GM21786 (cell line): Measurements from ENCODE around the gene LENG1.
A peak's percentile ranks its signal among the peaks of the same experiment; 100 is the strongest.
"Not testable (repeated sequence)": the region's sequence is repeated elsewhere in the genome, so short reads cannot be mapped to it uniquely, and the experiment has no call there.

Source experiments
- ATAC-seq: cut with Tn5 transposase; IDR thresholded peaks from one replicate; pipeline ENCODE4 v1.9.1; 2021; ENCODE audit not compliant: unreplicated experiment

The LENG1 gene

DNA sequence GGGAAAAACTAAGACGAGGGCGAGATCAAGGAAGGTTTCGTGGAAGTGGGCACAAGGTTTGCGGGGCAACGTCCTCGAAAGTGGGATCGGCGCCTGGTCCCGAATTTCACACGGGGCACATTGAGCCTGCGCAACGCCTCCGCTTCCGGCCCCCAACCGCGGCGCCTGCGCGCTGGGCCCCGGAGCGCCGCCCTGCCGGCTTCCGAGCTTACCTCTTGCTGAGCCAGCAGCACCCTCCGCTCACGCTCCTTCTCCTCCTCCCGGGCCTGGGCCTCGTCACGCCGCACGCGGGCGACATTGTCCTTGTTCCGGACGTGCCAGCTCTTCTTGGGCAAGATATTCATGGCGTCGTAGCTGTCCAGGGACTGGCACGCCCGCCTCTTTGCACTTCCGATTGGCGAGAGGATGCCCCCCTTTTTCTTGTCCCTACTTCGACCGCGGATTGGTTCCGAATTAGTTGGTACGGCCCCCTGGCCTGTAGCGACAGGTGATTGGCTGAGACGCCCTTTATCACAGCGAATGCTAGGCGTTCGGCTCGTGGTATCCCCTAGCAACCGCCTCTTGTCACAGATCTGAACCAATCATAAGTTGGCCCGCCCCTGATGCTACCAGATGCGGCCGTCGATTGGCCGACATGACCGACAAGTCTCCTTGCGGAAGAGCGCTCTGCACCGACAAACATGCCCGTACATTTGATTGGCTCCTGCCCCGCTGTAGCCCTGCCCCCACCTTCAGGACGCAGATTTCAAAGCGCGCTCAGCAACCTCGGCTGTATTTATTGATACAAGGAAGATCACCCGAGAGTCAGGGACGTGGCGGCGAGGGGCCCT is at the start of gene LENG1:
Gene LENG1 (minus strand): TSS at position 370 of the 830 bp plus-strand sequence. CDS start 26 bp downstream, at position 344.
- peak; percentile 90 for ATAC-seq

DNA sequence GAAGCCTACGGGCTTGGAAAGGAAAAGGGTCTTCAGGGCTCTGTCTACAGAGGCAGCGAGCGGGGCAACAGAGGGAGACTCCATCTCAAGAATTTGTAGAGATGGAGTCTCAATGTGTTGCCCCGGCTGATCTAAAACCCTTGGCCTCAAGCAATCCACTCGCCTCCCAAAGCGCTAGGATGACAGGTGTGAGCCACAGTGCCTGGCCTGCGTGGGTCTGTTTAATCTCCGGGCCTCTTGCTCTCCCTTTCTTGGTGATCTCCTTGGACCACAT is 49.2 kb upstream of the LENG1 start:
- no peak for ATAC-seq

DNA sequence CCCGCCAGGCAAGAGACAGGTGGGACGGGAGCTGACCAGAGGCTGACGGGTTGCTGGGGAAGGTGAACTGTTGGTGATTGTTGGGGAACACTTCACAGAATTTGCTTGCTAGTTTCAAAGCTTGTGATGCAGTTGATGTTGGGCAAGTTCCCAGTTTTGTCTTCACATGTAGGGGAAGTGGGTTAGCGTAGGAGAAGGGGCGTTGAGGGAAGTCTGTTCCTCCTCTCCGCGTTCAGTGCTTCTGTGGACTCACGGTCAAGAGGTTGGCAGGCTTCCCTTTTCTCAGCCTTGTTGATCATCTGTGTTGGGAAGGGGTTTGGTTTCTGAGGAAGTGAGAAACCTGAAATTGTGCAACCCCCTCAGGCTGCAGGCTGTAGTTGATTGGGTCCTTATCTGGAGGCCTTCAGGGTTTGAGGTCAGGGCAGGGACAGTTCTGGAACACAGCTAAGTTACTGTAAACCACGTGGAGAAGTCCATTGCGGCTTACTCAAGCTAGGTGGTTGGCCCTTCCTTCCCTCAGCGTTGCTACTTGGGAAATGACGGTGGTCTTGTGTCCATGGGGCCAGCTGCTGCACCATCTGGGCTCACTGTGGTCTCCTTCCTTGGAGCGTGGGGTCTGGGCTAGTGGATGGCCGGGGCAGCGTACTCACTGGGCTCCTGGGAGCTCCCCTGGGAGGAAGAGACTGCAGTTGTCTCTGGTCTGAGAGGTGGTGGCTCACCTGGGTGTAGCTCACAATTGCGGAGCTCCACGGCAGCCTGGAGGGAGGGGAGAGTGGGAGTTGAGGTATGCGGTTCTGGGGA is 48.7 kb upstream of the LENG1 start:
- peak; percentile 42 for ATAC-seq

DNA sequence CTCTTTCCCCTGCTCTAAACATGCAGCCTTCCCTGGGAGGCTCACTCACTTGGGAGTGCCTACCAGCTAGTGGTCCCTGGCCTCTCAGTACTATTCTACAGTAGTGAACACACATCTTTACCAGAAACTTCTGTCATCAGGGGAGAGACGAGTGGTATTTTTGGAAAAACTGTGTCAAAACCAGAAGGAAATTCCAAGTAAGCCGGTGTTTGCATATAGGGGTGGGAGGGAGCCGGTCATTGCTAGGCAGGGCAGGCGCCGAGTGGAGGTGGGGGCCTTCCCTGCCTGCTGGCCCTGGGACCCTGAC is 48.1 kb upstream of the LENG1 start:
- no peak for ATAC-seq

DNA sequence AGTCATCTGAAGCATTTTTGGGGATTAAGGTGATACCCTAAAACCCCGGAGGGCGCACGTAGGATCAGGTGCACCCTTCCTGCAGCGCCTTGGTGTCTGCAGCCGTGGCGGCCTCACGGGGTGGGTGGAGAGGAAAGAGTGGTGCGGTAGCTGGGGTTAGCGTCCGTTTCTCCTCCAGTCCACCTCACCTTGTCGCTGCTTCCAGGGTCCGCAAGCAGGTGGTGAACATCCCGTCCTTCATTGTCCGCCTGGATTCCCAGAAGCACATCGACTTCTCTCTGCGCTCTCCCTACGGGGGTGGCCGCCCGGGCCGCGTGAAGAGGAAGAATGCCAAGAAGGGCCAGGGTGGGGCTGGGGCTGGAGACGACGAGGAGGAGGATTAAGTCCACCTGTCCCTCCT is 47.7 kb upstream of the LENG1 start:
- ATAC-seq, result not testable (repeated sequence)

DNA sequence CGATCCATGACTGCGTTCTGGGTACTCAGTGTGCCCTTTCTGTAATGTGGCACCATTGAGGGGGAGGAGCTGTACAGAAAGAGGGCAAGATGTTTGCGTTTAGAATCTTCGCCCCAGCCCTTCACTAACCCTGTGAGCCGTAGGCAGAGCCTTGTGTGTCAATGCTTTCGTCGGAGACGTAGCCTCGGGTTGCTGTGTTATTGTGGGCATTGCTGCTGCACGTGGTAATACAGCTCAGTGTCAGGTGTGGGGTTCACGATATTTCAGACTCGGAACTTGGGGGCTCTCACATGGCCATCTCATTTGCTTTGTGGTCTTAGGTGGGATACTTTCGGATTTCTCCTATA is 47.3 kb upstream of the LENG1 start:
- no peak for ATAC-seq

DNA sequence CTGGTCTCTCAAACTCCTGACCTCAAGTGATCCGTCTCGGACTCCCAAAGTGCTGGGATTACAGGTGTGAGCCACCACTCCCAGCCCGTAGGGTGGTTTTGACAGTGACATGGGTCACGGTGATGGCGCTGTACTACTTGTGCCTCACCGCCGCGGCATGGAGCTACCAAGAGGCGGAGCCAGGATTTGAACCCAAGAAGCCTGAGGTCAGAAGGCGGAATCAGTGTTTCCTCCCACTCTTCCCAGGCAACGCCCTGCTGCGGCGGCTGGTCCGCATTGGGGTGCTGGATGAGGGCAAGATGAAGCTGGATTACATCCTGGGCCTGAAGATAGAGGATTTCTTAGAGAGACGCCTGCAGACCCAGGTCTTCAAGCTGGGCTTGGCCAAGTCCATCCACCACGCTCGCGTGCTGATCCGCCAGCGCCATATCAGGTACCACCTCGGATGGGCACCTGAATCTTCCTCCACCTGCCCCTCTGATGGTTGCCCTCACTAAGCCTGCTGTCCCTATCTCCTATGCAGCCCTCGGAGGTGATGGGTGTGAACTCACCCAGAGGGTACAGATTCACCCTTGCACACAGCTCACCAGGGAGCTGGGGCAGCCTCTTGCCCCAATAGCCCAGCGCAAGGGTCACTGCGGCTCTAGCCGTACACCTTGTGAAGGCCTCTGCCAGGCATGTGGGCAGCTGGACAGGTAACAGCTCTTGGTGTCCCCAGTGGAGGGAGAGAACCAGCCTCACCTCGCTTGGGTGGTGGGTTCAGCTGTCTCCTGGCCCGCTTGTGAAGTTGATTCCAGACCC is 46.7 kb upstream of the LENG1 start:
- ATAC-seq, result no peak

DNA sequence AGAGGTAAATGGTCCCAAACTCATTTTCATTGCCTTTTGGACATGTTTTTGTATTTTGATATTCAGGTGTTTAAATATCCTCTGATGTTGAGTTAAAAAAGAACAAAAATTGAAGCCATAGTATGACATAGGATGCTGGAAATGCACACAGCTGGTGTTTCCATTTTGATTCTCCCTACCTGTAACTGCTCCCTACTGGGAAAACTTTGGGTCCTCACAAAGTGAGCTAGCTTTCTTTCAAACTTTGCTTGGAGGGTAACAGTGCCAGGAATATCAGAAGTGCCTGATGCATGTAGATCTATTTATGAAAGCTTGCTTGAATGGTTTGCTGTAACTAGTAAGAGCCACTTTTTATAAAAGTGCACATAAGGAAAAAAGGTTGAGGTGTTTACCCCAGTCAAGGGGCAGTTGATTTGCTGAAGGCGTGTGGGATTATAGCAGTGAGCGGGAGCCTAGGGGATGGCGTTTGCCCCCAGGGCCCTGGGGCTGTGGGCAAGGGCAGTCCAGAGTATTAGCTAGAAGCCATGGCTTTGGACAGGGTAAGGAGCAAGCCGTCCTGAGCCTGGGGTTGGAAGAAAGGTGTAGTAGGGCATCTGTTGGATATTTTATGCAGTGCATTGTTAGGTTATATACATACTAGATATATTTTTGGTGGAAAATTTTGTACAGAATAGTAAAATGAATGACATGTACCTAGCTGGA is 45.4 kb upstream of the LENG1 start:
- no peak for ATAC-seq

DNA sequence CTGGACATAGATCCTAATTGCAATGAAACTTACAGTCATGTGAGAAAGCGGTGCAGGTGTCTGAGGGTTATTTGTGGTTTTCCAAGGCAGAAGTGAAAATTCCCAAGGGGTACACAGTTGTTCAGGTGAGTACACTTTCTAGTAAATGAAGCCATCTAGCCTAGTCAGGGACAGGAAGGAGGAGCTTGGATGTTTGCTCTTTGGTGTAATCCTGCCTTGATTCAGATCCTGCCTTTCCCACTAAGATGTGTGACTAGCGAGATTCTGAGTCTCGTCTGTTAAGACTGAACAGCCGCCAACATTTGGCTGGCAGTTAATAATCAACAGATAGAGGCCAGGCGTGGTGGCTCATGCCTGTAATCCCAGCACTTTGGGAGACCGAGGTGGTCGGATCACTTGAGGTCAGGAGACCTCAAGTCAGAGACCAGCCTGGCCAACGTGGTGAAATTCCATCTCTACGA is 43.7 kb upstream of the LENG1 start:
- no peak for ATAC-seq

DNA sequence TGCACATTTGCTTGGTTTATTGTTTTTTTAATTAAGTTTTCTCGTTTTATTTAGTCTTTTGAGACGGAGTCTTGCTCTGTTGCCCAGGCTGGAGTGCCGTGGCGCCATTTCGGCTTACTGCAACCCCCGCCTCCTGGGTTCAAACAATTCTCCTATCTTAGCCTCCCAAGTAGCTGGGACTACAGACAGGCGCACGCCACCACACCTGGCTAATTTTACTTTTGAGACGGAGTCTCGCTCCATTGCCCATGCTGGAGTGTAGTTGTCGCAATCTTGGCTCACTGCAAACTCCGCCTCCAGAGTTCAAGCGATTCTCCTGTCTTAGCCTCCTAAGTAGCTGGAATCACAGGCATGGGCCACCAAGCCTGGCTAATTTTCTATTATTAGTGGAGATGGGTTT is 42.5 kb upstream of the LENG1 start:
- ATAC-seq, result no peak

DNA sequence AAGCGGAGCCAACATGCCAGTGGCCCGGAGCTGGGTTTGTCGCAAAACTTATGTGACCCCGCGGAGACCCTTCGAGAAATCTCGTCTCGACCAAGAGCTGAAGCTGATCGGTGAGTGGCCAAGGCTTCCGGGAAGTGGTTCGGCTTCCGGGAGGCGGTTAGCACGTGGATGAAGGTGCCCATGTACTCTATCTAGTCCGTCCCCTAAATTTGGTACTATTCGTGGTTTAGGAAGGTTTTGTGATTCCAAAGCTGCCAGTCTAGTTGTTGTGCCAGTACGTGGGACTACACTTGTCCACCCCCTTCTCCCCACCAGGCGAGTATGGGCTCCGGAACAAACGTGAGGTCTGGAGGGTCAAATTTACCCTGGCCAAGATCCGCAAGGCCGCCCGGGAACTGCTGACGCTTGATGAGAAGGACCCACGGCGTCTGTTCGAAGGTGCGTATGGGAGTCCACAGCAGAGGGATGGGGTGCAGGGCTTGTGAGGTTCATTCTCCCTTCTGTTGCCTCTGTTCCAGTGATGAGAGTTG is 41.7 kb upstream of the LENG1 start:
- ATAC-seq, result no peak

DNA sequence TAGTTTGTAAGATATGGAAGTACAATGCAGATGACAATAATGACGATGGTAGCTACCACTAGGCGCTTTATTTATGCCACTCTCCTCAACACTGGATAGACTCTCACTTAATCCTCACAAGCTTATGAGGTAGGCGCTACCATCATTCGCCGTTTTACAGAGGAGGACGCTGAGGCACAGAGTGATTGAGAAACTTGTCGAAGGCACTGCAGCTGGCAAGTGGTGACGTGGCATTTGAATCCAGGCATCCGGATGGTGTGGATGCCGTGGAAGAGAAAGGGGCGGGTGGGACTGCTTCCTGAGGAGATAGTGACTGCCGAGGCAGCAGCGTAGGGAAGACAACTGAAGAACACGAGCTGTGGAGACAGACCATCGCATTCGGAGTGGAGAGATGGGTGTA is 39.9 kb upstream of the LENG1 start:
- no peak for ATAC-seq

DNA sequence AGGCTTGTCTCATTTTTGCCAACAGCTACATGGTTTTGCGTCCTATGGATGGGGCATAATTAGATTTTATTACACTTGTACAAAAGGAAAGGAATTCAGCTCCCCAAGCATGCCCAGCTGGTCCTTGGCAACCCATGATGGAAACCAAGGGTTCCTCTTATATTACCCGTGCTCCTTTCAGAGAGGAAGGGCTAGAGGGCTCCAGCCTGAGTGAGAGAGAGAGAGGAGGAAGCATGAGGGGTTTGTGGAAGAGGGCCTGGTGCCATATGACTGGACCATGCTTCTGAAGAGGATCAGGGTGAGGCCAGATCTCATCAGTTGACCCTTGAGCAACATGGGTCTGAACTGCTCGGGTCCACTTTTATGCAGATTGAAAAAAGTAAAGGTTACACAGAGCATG is 37.6 kb upstream of the LENG1 start:
- no peak for ATAC-seq

DNA sequence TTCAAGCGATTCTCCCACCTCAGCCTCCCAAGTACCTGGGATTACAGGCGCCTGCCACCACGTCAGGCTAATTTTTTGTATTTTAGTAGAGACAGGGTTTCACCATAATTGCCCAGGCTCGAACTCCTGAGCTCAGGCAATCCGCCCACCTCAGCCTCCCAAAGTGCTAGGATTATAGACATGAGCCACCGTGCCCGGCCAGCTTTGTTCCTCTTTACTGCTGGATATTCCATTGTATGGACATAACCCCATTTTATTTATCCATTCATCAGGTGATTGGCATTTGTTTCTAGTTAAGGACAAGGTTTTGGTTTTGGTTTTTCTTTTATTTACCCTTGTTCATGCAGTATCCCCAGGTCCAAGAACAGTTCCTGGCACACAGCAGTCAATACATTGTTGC is 37.0 kb upstream of the LENG1 start:
- ATAC-seq, result no peak

DNA sequence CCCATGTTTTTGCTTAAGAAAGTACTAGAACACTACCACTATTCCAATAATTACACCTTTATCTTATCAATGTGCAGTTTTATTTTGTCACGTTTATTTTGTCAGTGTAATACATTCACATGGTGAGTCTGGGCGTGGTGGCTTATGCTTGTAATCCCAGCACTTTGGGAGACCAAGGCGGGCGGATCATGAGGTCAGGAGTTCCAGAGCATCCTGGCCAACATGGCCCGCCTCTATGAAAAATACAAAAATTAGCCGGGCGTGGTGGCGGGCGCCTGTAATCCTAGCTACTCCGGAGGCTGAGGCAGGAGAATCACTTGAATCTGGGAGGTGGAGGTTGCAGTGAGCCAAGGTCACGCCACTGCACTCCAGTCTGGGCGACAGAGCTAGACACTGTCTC is 34.9 kb upstream of the LENG1 start:
- ATAC-seq, result not testable (repeated sequence)

DNA sequence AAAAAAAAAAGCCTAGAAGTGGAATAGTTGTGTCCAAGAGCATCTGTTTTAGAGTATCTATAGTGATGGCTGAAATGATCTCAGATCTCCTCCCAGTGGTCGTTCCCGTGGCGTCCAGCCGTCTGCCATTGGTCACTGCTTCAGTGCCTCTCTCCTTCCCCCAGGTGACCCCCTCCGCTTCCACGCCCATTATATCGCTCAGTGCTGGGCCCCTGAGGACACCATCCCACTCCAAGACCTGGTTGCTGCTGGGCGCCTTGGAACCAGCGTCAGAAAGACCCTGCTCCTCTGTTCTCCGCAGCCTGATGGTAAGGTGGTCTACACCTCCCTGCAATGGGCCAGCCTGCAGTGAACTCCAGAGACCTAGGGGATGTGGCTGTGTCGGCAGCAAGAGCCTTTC is 33.5 kb upstream of the LENG1 start:
- ATAC-seq, result no peak

DNA sequence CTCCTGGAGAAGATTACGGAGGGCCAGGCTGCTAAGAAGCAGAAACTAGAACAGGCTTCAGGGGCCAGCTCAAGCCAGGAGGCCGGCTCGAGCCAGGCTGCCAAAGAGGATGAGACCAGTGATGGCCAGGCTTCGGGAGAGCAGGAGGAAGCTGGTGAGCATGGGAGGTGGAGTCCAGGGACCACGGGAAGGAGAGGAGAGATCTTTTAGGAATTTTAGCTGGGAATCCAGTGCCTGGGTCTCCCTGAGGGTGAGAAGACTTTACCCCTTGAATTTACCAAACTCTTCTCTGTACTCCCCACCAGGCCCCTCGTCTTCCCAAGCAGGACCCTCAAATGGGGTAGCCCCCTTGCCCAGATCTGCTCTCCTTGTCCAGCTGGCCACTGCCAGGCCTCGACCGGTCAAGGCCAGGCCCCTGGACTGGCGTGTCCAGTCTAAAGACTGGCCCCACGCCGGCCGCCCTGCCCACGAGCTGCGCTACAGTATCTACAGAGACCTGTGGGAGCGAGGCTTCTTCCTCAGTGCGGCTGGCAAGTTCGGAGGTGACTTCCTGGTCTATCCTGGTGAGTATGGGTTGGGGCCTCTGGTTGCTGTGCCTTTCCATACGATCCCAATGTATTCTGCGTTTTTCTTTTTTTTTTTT is 32.4 kb upstream of the LENG1 start:
- ATAC-seq, result no peak

DNA sequence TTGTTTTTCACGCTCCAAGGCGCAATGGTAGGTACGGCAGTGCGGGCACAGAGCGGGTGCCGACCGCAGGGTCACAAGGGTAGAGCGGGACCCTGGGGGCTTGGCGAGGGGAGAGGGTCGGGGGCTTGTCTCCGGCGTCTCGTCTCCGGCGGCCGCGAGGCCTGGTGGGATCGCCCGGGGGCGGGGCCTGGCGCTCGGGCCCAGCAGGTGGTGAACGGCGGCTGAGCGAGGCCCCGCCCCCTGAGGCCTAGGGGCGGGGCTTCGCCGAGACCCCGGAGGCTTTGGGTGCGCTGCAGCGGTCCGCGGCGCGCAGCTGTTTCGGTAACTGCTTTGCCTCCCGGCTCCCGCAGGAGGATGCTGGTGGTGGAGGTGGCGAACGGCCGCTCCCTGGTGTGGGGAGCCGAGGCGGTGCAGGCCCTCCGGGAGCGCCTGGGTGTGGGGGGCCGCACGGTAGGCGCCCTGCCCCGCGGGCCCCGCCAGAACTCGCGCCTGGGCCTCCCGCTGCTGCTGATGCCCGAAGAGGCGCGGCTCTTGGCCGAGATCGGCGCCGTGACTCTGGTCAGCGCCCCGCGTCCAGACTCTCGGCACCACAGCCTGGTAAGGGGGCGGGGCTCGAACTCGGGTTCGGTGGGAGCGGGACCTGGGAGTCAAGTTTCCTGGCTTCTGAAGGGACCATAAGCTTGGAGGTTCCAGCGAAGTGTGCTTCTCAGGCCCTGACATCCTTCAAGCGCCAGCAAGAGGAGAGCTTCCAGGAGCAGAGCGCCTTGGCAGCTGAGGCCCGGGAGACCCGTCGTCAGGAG is 31.7 kb upstream of the LENG1 start, which contains the start of gene TSEN34:
Gene TSEN34 (plus strand): TSS at position 298 of the 800 bp plus-strand sequence. CDS start 57 bp downstream, at position 355.
- peak; percentile 14 for ATAC-seq

DNA sequence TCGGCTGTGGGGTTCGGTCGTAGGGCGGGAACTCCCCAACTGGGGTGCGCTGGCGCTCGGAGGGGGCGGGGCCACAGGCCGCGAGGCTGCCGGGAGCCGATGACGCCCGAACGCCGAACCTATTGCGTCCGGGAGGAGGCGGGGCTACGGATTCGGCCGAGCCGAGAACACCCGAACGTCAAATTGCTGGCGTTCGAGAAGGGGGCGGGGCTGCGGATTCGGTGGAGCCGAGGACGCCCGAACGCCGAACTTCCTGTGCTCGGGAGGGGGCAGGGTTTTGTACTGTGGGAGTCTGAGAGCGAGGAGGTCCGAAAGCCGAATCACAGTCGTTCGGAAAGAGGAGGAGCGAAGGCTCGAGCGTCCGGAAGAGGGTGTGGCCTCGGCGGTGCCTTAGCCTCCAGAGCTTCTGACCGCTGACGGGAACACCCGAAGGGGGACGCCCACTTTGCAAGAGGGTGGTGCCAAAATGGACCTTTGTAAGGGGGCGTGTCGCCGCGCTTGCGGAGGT is 31.0 kb upstream of the LENG1 start:
- peak; percentile 43 for ATAC-seq
